GM21723 (cell line): Measurements from ENCODE around the gene KRTAP10-4.
"Not testable (repeated sequence)": the region's sequence is repeated elsewhere in the genome, so short reads cannot be mapped to it uniquely, and the experiment has no call there.

Source experiments
- ATAC-seq: cut with Tn5 transposase; IDR thresholded peaks from one replicate; pipeline ENCODE4 v1.9.1; 2021; ENCODE audit warnings: mild to moderate bottlenecking, moderate library complexity; ENCODE audit not compliant: unreplicated experiment

Gene KRTAP10-4

DNA sequence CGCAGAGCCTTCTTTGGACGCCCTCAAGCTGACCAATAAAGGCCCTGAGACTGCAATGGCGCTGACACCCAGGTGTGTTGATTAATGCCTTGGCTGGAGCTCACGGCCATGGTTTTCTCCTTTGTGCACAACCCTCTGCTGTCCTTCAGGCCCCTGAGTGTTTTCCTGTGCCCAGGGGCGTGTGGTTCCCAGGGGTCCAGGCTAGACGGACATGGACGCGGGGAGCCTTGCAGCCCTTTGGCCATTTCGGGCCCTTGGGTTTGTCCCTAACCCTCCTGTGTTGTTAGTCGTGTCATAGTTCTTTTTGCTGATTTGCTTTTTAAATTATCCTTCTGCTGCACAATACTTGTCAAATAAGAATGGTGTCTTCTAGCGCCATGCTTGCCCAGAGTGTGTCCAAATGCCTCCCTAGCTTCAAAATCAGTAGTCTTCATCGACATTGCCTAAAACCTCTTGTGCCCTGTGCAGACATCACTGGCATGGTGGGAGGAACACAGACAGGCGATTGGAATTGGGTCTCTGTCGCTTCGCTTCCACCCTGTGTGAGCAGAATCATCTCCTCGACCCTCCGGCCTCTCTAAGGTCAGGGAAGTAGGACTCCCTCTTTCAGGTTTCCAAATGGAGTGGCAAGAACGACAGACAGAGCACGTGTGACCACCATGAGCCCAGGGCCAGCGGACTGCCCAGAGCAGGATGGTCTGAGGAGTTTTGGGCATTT, 1.9 kb downstream of the KRTAP10-4 start:
- ATAC-seq = no peak

DNA sequence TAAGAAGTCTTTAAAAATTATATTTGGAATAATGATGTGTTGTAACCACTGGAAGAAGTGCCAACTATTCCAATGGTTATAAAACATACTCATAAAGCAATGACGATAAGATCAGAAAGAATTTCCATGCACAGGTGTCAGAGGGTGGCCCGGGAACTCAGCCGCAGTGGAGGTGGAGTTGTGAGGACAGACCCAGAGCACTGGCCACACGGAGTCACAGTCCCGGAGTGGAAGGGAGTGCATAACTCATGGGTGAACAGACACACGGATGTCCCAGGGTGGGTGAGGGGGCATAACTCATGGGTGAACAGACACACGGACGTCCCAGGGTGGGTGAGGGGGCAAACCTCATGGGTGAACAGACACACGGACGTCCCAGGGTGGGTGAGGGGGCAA, 2.5 kb downstream of the KRTAP10-4 start:
- no peak for ATAC-seq

DNA sequence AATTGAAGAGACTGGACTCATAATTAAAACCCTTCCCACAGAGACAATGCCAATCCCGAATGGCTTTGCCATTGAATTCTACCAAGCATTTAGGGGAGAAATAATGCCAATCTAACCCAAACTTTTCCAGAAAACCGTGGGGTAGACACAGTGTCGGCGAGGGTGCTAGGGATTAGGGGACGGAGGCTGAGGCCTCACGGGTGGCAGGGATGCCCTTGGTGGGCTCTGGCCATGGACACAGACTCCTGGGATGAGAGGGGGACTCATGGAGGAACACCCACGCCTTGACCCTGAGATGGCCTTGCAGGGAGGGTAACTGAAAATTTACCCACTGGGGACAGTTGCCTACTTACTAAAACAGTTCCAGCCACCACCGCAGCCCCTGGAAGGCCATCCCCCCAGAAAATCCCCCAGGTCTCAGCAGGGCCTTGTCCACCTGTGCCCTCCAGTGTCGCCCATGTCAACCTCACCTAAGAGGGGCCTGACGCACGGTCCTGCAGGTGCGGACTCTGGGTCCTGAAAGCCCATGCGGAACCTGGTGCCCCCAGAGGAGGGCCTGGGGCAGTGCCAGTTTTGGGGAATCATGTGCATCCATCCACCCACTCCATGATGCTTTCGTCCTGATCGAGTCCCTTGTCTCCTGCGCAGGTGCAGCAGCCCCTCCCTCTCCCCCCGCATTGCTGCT, 5.0 kb downstream of the KRTAP10-4 start:
- ATAC-seq = no peak

DNA sequence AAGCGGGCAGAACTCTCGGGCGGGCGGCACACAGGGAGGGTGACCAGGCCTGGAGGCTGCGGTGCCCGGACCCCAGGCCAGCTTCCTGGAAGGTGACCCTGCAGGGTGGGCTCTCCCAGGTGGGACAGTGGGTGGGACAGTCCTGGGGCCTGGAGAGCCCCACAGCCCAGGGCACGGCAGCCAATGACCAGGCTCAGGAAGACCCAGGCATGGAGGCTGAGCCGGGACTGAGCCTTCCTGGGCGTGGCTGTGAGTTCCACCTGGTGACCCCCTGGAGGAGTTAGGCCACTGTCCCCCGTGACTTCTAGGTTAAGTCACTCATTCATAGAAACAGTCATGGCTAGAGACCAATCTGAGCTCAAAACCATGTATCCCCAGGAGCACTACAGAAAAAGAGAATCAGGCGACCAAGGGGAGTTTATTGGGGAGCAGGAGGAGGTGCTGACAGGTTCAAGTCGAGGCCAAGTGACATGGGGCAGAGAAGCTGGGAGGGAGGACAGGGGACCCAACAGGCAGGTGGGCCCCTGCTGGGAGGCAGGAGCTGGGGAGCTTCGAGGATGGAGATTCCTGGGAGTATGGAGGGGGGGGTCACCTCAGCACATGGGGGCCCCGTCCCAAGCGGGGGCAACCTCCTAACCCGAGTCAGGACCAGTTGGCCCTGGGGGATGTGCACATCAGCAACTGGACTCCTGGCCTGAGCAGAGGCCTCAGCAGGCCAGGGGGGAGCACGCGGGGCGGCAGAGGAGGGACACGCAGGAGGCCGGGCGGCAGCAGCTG, 5.7 kb downstream of the KRTAP10-4 start:
- no peak for ATAC-seq

DNA sequence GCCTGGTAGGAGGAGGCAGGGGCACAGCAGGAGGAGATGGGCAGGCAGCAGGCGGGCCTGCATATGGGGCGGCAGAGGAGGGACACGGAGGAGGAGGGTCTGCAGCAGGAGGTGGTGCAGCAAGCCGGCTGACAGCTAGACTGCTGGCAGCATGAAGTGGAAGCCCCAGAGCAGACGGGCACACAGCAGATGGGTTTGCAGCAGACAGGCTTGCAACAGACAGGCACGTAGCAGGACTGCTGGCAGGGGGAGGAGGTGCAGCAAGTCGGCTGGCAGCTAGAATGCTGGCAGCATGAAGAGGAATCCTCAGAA, 6.3 kb downstream of the KRTAP10-4 start:
- no peak for ATAC-seq

DNA sequence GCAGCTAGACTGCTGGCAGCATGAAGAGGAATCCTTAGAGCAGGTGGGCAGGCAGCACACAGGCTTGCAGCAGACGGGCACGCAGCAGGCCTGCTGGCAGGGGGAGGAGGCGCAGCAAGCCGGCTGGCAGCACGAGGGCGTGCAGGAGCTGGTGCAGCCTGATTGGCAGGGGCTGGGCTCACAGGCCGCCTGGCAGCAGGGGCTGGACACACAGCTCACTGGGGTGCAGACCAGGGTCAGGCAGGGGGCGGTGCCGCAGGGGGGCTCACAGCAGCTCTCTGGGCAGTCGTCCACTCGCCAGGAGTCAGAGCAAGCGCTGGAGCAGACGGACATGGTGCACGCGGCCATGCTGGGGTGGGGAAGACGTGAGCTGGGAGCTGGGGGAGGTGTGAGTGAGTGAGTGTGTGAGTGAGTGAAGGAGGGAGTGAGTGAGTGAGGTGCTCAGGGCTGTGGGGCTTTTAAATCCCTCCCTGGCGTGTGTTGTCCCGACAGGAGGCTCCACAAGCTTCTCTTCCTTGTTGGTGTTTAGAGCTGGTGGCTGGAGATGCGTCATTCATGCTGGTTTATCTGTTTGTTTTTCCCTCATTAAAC, 6.8 kb downstream of the KRTAP10-4 start, which contains the start of gene KRTAP10-5:
TSS of gene KRTAP10-5 (minus strand) at position 374 of the 591 bp plus-strand sequence. CDS start at position 348, 26 bp downstream.
- ATAC-seq = not testable (repeated sequence)

DNA sequence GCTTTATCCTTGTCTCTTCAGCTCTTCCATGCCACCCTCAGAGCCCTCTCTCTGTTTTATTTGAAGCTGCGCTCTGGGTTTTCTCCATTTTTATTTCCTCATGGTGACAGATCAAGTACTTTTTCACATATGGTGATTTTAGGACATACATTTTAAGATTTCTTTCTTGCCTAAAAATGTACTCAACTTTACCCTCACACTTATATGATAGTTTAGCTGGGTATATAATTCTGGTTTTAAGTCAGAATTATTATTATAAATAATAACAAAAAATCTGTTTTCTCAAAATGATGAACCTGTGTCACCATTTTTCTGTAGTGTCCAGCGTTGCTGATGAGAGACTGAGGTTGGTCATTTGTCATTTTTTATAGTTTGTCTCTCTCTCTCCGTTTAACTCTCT, 7.6 kb downstream of the KRTAP10-4 start:
- ATAC-seq = no peak

DNA sequence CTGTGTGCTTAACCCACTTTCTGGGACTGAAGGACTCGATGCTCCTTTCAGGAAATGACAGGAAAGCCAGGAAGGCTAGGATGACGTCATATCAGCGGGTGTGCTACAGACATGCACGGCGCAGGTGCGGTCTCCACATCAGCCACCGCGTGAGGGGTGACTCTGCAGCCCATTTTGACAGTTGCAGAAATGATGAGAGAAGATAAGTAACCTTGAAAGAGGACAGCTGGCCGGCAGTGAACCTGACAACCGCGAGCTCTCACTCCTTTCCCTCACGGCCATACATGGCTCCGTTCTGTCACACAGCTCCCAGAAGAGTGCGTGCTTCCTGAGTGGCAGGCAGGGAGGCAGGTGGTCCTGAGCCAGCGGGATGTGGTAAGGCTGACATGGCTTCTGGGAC, 8.5 kb downstream of the KRTAP10-4 start:
- no peak for ATAC-seq

DNA sequence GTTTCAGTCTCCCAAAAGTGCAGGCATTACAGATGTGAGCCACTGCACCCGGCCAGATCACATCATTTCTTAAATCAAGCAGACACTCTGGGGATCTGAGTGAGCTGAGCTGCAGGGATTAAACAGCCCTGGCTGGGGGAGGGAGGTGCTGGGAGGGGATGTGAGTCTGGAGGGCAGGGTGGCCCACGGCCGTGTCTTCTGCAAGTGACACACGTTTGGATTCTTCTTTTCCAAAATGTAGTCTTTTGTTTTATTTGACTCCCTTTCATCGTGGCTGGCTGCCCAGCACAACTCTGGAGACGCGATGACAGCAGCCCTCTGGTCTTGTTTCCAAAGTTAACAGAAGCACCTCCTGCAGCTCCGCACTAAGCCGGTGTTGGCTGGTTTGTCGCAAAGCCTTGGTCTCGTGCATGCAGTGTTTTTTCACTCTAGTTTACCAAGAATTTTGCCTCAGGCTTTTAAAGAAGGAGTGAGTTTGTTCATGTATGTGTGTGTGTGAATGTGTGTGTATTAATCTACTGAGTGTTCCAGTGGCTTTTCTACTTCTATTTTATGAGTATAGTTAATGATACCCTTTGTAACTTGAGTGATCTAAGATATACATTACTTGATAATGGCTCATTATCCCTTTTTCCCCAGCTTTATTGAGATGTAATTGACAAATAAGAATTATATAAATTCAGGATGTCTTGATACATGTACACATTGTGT, 9.7 kb downstream of the KRTAP10-4 start:
- no peak for ATAC-seq

DNA sequence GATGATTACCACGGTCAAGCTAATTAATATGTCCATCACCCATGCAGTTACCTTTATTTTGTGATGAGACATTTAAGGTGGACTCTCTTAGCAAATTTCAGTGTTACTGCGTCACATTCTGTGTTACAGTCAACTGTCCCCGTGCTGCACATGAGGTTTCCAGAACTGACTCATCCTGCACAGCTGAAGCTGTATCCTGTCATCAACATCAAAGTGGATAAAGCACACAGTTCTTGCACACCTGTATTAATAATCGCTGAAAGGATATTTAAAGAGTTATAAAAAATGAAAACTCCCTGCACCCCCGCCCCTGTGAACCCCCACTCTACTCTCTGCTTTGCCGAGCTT, 10.2 kb downstream of the KRTAP10-4 start:
- no peak for ATAC-seq

DNA sequence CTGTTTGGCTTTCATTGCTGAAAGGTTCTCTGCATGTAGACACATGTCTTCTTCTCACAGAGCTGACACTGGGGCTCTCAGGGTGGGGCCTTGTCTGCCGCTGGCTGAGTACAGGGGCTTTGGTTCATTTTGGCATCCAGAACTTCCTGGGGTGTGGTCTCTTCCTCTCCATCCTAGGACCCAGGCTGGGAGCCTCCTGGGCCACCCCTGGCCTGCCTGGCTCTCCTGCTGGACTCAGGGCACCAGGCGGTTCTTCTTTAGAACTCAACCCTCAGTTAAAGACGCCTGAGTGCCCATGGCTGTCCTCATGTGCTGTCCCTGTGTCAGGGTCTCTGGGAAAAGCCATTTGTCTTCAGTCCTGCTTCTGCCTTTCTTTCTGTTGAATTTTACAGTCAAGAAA, 12.4 kb downstream of the KRTAP10-4 start:
- no peak for ATAC-seq

DNA sequence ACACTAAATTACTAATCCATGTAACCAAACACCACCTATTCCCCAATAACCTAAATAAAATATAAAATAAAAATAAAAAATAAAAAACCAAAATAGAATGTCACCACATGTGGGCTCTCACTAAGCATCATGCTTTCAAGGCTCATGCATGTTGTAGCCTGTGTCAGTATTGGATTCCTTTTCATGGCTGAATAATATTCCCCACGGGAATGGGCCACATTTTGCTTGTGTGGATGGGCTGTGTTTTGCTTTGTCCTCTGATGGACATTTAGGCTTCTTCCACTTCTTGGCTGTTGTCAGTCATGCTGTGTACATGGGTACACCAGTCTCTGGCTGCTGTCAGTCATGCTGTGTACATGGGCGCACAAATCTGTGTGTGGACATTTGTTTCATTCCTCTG, 15.6 kb downstream of the KRTAP10-4 start:
- no peak for ATAC-seq

DNA sequence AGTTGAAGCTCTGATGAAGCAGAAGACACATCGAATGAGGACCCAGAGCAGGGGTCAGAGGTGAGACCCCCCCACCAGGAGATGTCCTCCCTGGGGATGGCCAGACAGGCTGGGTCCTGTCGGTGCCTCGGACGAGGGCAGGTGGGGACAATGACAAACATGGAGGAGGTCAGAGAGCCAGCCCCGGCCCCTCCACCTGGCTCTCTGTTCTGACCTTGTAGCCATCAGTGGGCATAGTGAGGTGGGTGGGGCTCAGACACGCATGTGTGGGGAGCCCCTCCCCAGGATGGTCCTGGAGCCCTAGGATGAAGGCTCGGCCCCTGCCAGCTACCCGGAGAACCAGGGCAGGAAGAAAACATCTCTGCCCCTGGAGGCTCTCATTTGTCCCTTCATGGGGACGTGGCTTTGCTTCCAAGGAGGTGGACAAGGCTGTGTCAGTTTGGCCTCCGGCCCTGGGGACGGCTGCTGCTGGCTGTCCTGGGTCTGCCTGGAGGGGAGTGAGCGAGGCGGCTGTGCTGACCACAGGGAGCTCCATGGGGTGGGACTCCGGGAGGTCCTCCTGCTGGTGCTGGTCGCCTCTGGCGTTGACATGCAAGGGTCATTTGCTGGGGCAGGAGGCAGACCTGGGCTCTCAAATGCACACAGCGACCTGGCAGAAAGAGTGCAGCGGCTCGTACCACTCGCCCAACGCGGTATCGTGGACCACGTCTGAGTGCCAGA, 16.2 kb downstream of the KRTAP10-4 start:
- no peak for ATAC-seq

DNA sequence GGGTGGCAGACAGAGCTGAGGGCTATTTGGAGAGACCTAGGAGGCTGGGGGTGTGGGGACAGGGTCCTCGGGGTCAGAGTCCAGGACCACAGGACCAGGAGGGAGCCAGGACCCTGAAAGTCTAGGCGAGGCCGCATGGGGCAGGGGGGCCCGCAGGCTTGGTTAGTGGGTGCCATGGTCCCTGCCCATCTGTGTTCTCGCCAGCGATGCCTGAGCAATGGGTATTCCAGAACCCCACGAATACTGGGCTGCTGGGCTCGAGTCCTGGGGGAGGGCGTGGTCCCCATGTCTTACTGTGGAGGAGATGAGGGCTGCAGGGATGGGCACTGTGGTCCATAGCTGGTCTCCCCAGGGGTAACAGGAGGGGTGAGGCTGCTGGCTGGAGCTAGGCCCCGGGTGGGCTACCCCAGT, 16.8 kb downstream of the KRTAP10-4 start:
- ATAC-seq = no peak

DNA sequence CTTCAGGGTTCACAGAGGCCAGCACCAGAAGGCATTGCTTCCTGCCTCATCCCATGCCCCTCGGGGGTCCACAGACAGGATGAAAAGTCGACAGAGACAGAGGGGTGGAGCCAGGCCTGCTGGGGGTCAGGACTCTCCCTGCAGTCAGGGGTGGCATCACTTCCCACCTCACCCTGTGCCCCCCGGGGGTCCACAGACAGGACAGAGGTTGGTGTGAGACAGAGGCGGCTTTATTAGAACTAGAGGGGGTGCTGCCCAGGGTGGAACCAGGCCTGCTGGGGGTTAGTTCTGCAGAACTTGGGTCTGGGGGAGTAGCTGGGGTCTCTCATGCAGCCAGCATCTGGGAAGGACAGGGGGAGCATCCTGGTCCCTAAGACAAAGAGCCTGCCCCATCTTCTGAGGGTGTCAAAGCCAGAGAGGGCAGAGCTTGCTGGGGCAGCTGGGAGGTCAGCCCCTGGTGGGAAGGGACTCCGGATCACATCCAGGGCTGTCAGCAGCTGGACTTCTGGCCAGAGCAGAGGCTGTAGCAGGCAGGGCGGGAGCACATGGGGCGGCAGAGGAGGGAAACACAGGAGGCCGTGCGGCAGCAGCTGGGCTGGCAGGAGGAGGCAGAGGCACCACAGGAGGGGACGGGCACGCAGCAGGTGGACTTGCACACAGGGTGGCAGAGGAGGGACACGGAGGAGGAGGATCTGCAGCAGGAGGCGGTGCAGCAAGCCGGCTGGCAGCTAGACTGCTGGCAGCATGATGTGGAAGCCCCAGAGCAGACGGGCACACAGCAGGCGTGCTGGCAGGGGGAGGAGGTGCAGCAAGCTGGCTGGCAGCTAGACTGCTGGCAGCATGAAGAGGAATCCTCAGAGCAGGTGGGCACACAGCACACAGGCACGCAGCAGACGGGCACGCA, 17.6 kb downstream of the KRTAP10-4 start:
- ATAC-seq = not testable (repeated sequence)

DNA sequence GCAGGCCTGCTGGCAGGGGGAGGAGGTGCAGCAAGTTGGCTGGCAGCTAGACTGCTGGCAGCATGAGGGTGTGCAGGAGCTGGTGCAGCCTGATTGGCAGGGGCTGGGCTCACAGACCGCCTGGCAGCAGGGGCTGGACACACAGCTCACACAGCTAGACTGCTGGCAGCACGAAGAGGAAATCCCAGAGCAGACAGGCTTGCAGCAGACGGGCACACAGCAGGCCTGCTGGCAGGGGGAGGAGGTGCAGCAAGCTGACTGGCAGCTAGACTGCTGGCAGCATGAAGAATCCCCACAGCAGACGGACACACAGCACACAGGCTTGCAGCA, 18.2 kb downstream of the KRTAP10-4 start:
- ATAC-seq = not testable (repeated sequence)

DNA sequence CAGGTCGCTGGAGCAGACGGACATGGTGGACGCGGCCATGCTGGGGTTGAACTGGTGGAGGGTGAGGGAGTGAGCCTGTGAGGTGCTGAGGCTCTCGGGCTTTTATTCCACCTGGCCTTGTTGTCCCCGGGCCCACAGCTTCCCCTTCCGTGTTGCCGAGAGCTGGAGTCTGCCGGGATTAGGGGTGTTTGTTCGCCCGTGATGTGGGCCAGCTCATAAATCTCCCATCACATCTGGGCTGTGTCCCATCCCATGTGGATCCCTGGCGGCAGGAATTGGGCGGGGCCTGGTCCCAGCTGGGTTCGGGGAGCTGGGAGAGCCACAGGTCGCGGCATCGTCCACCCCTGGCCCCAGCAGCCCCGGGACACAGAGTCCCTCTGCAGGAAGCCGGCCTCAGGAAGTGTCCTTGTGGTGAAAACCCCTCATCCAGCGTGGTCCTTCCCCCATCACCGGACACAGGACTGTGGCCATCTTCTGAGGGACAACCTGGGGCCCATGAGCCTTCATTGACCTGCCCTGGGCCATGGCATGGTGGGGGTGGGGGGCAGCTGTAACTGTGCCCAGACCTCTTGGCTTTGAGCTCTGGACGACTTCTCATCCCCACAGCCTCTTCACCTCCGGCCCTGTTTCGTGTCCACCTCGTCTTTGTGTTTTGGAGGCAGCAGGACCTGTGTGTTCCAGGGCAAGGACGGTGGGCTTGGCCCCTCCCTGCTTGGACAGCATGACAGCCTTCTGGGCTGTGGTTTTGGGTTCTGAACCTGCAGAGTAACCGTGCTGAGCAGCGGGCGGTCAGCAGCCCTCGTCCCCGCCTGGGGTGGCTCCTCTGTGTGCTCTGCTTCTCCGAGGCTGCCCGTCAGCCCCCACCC, 19.1 kb downstream of the KRTAP10-4 start, which contains the start of gene KRTAP10-6:
TSS of gene KRTAP10-6 (minus strand) at position 60 of the 866 bp plus-strand sequence. CDS start at position 39, 21 bp downstream.
- ATAC-seq = no peak
